ENCODE results near the gene IL7R.

The IL7R gene

GRCh38 chr5:35870605-35871004 is 13.9 kb downstream of the IL7R start:
- no peak for DNase-seq (ENCODE audit: low read depth in 2 of 2)
- TF ChIP-seq, protein P1, sequence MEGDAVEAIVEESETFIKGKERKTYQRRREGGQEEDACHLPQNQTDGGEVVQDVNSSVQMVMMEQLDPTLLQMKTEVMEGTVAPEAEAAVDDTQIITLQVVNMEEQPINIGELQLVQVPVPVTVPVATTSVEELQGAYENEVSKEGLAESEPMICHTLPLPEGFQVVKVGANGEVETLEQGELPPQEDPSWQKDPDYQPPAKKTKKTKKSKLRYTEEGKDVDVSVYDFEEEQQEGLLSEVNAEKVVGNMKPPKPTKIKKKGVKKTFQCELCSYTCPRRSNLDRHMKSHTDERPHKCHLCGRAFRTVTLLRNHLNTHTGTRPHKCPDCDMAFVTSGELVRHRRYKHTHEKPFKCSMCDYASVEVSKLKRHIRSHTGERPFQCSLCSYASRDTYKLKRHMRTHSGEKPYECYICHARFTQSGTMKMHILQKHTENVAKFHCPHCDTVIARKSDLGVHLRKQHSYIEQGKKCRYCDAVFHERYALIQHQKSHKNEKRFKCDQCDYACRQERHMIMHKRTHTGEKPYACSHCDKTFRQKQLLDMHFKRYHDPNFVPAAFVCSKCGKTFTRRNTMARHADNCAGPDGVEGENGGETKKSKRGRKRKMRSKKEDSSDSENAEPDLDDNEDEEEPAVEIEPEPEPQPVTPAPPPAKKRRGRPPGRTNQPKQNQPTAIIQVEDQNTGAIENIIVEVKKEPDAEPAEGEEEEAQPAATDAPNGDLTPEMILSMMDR (IDR thresholded peaks at IDR 0.05; ENCODE audit: low read depth, low read length) = no peak
- no peak overlapping the region for H3K4me3 ChIP-seq (replicated peaks in 1 of 2; ENCODE audit: low read depth in 2 of 2, low read length in 2 of 2)

- DNase-seq (ENCODE audit: low read depth in 2 of 2) = peak in 1 of 2 donors; percentile 22
- no peak overlapping the region for H3K4me3 ChIP-seq (replicated peaks in 1 of 2; ENCODE audit: low read depth in 2 of 2, low read length in 2 of 2)
- TF ChIP-seq, protein P1 (IDR thresholded peaks at IDR 0.05; ENCODE audit: low read depth, low read length) = no peak
Observed at GRCh38 chr5:35876454-35876853, 19.8 kb downstream of the IL7R start.

- DNase-seq (ENCODE audit: low read depth in 2 of 2) = peak; percentile 14 to 47
- H3K4me3 ChIP-seq (replicated peaks in 1 of 2; ENCODE audit: low read depth in 2 of 2, low read length in 2 of 2) = no peak overlapping the region
- TF ChIP-seq, protein P1 (IDR thresholded peaks at IDR 0.05; ENCODE audit: low read depth, low read length) = no peak
Observed at GRCh38 chr5:35876922-35877321, 20.2 kb downstream of the IL7R start.

DNA sequence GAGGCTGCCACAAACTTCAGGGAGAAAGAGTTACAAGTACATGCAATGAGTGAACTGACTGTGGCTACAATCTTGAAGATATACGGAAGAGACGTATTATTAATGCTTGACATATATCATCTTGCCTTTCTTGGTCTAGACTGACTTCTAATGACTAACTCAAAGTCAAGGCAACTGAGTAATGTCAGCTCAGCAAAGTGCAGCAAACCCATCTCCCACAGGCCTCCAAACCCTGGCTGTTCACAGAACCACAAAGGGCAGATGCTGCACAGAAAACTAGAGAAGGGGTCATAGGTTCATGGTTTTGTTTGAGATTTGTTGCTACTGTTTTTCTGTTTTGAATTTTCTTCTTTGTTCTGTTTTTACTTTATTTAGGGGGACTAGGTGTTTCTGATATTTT is 21.0 kb downstream of the IL7R start:
- no peak for DNase-seq (ENCODE audit: low read depth in 2 of 2)
- no peak overlapping the region for H3K4me3 ChIP-seq (replicated peaks in 1 of 2; ENCODE audit: low read depth in 2 of 2, low read length in 2 of 2)
- TF ChIP-seq, protein P1 (IDR thresholded peaks at IDR 0.05; ENCODE audit: low read depth, low read length) = no peak

DNA sequence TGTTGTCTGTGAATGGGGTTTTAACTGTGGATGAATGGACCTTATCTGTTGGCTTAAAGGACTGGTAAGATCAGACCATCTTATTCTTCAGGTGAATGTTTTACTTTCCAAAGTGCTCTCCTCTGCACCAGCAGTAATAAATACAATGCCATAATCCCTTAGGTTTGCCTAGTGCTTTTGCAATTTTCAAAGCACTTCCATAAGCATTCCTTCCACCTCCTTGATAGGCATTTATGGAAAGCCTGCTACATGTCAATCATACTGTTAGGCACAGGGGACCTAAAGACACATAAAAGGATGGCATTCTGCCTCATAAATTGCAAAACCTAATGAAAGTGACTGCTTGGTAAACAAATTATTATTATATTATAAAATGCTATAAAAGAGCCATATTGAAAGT is 21.4 kb downstream of the IL7R start:
- TF ChIP-seq, protein P1 (IDR thresholded peaks at IDR 0.05; ENCODE audit: low read depth, low read length) = no peak
- no peak for DNase-seq (ENCODE audit: low read depth in 2 of 2)
- H3K4me3 ChIP-seq (replicated peaks in 1 of 2; ENCODE audit: low read depth in 2 of 2, low read length in 2 of 2) = no peak overlapping the region

- H3K4me3 ChIP-seq (replicated peaks in 1 of 2; ENCODE audit: low read depth in 2 of 2, low read length in 2 of 2) = no peak overlapping the region
- TF ChIP-seq, protein P1 (IDR thresholded peaks at IDR 0.05; ENCODE audit: low read depth, low read length) = no peak
- DNase-seq (ENCODE audit: low read depth in 2 of 2) = no peak
Observed at GRCh38 chr5:35879096-35879495, 22.4 kb downstream of the IL7R start.

DNA sequence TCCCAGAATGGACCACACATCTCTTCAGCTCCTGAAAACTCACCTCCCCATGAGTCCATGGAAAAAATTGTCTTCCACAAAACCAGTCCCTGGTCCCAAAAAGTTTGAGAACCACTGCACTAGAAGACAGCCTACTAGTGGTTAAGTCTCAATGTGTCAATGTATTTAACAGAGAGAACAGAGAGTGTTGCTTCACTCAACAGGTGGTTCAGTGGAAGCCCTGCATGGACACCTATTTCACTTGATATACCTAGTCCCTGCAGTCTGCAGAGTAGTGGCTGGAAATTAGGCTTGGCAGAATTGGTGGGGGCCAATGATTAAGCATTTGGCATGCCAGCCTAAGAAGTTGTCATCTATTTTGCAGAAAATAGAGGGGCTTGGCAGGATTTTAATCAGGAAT is 23.0 kb downstream of the IL7R start:
- DNase-seq (ENCODE audit: low read depth in 2 of 2) = no peak
- no peak overlapping the region for H3K4me3 ChIP-seq (replicated peaks in 1 of 2; ENCODE audit: low read depth in 2 of 2, low read length in 2 of 2)
- TF ChIP-seq, protein P1 (IDR thresholded peaks at IDR 0.05; ENCODE audit: low read depth, low read length) = no peak
